ENCODE data around the gene RAC2. TPM values are rescaled to one million over a fixed set of nuclear protein-coding genes. Genes with fewer than 3 reads are reported as not detected.
A peak's percentile ranks its signal among the peaks of the same experiment; 100 is the strongest.
"Not testable (repeated sequence)": the region's sequence is repeated elsewhere in the genome, so short reads cannot be mapped to it uniquely, and the experiment has no call there.

The RAC2 gene
- polyA plus RNA-seq, 2 of the 4 experiments (the other 2 are of a cell fraction) = 0.05 TPM; not detected in 1

GRCh38 chr22:37253126-37253660 lies 9.1 kb upstream of the RAC2 start:
- DNase-seq (ENCODE audit: low read depth in 1 of 2, low spot score in 1 of 2) (no peak), ATAC-seq (no peak), FAIRE-seq (no peak)
- 78% methylated on average over 7 of the region's 7 CpGs for WGBS (ENCODE audit: missing lambda C conversion rate)
- ChIA-PET CTCF (interaction anchor here (0.6 to 1.8 kb wide), 4 partner anchors 8 to 25 kb away, joined by 3 to 5 read pairs (median 3); no protein-coding TSS in a partner anchor), POLR2A (no interaction called here)
- Histone ChIP-seq H3K27ac (no peak overlapping the region; a peak in 1 of 6 replicates), H3K4me3 (no peak overlapping the region), H3K4me1 (peaks cover 29% of the 10 kb centered on the region), H3K9me3 (no peaks in the 10 kb centered on the region), H3K4me2 (no peak overlapping the region)
- no peak for TF ChIP-seq ZFP36 (IDR thresholded peaks at IDR 0.05; ENCODE audit: borderline replicate concordance, partially characterized antibody)
- TF ChIP-seq RARB (CRISPR knock-in tag; IDR thresholded peaks at IDR 0.05) = no peak
- no peak for TF ChIP-seq MYC (IDR thresholded peaks at IDR 0.05; ENCODE audit: borderline replicate concordance, low read length)
- TF ChIP-seq HOXB5 (CRISPR knock-in tag; IDR thresholded peaks at IDR 0.05) = no peak
- no peak for TF ChIP-seq ATOH8 (CRISPR knock-in tag; IDR thresholded peaks at IDR 0.05; ENCODE audit: low read depth)
- TF ChIP-seq CBX8 (IDR thresholded peaks at IDR 0.05) = no peak
- no peak for TF ChIP-seq RFX5 (IDR thresholded peaks at IDR 0.05)

GRCh38 chr22:37251836-37252235 lies 7.8 kb upstream of the RAC2 start:
- not testable (repeated sequence) for H3K27ac ChIP-seq; ATAC-seq; DNase-seq (ENCODE audit: low read depth in 1 of 2, low spot score in 1 of 2); H3K9me3 ChIP-seq; H3K4me2 ChIP-seq; FAIRE-seq; H3K4me3 ChIP-seq
- ChIA-PET CTCF (interaction anchor here (0.7 to 1.8 kb wide), 4 partner anchors 10 to 493 kb away, joined by 3 to 5 read pairs (median 4); no protein-coding TSS in a partner anchor), POLR2A (interaction anchor here (0.7 kb wide), 1 partner anchor 446 kb away, joined by 8 read pairs; no protein-coding TSS in a partner anchor)
- H3K4me1 ChIP-seq = peaks cover 27% of the 10 kb centered on the region
- 88% methylated on average over 8 of the region's 8 CpGs for WGBS (ENCODE audit: missing lambda C conversion rate)

DNA sequence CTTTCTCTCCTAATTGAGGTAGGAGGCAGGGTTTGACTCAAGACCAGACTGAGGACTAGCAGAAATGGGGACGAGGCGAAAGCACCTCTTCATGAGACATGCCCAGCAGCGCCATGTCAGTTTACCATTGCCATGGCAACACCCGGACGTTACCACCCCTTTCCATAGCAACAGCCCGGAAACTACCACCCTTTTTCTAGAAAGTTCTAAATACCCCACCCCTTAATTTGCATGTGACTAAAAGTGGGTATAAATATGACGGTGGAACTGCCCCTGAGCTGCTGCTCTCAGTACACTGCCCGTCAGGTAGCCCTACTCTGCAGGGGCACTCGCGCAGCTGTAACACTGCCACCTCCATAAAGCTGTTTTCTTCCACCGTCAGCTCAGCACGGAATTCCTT lies 5.9 kb upstream of the RAC2 start:
- no peak for TF ChIP-seq FOSB (CRISPR knock-in tag; IDR thresholded peaks at IDR 0.05)
- TF ChIP-seq POLR2A (IDR thresholded peaks at IDR 0.05; ENCODE audit: low read length) = no peak
- TF ChIP-seq RFX5 (IDR thresholded peaks at IDR 0.05) = peak; percentile 73
- no peak for TF ChIP-seq HDAC2 (IDR thresholded peaks at IDR 0.05)
- no peak for TF ChIP-seq EHMT2 (IDR thresholded peaks at IDR 0.05; ENCODE audit: low read depth)
- ChIA-PET POLR2A (no interaction called here), CTCF (interaction anchor here (0.8 to 4.4 kb wide), 3 partner anchors 8 to 11 kb away, joined by 3 to 34 read pairs (median 4); no protein-coding TSS in a partner anchor)
- no peaks in the 10 kb centered on the region for H3K9me3 ChIP-seq
- H3K27ac ChIP-seq = no peak overlapping the region
- H3K4me3 ChIP-seq = no peak overlapping the region
- WGBS (ENCODE audit: missing lambda C conversion rate) = 89% methylated on average over 12 of the region's 12 CpGs
- DNase-seq (ENCODE audit: low read depth in 1 of 2, low spot score in 1 of 2) (no peak), FAIRE-seq (no peak), ATAC-seq (no peak)
- peaks cover 12% of the 10 kb centered on the region; the same call in 2 of the 3 replicates for H3K4me1 ChIP-seq
- no peak overlapping the region for H3K4me2 ChIP-seq

GRCh38 chr22:37248251-37248650 lies 4.2 kb upstream of the RAC2 start:
- 58% methylated on average over 6 of the region's 6 CpGs for WGBS (ENCODE audit: missing lambda C conversion rate)
- Histone ChIP-seq H3K4me1 (no peaks in the 10 kb centered on the region), H3K4me3 (no peak overlapping the region), H3K27ac (no peak overlapping the region), H3K9me3 (no peaks in the 10 kb centered on the region), H3K4me2 (no peak overlapping the region)
- TF ChIP-seq BHLHE40 (IDR thresholded peaks at IDR 0.05; ENCODE audit: low read depth, low read length) (no peak), EHMT2 (IDR thresholded peaks at IDR 0.05; ENCODE audit: low read depth) (no peak), HES2 (IDR thresholded peaks at IDR 0.05) (no peak), CHD2 (IDR thresholded peaks at IDR 0.05; ENCODE audit: low read length, partially characterized antibody) (no peak), FOXS1 (CRISPR knock-in tag; IDR thresholded peaks at IDR 0.05) (no peak), EHF (CRISPR knock-in tag; IDR thresholded peaks at IDR 0.05) (no peak), NPAS2 (CRISPR knock-in tag; IDR thresholded peaks at IDR 0.05; ENCODE audit: borderline replicate concordance) (no peak), MAX (IDR thresholded peaks at IDR 0.05) (no peak), PBX3 (IDR thresholded peaks at IDR 0.05) (no peak)
- TF ChIP-seq, protein P1, sequence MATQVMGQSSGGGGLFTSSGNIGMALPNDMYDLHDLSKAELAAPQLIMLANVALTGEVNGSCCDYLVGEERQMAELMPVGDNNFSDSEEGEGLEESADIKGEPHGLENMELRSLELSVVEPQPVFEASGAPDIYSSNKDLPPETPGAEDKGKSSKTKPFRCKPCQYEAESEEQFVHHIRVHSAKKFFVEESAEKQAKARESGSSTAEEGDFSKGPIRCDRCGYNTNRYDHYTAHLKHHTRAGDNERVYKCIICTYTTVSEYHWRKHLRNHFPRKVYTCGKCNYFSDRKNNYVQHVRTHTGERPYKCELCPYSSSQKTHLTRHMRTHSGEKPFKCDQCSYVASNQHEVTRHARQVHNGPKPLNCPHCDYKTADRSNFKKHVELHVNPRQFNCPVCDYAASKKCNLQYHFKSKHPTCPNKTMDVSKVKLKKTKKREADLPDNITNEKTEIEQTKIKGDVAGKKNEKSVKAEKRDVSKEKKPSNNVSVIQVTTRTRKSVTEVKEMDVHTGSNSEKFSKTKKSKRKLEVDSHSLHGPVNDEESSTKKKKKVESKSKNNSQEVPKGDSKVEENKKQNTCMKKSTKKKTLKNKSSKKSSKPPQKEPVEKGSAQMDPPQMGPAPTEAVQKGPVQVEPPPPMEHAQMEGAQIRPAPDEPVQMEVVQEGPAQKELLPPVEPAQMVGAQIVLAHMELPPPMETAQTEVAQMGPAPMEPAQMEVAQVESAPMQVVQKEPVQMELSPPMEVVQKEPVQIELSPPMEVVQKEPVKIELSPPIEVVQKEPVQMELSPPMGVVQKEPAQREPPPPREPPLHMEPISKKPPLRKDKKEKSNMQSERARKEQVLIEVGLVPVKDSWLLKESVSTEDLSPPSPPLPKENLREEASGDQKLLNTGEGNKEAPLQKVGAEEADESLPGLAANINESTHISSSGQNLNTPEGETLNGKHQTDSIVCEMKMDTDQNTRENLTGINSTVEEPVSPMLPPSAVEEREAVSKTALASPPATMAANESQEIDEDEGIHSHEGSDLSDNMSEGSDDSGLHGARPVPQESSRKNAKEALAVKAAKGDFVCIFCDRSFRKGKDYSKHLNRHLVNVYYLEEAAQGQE (IDR thresholded peaks at IDR 0.05) = no peak
- TF ChIP-seq, protein P2, sequence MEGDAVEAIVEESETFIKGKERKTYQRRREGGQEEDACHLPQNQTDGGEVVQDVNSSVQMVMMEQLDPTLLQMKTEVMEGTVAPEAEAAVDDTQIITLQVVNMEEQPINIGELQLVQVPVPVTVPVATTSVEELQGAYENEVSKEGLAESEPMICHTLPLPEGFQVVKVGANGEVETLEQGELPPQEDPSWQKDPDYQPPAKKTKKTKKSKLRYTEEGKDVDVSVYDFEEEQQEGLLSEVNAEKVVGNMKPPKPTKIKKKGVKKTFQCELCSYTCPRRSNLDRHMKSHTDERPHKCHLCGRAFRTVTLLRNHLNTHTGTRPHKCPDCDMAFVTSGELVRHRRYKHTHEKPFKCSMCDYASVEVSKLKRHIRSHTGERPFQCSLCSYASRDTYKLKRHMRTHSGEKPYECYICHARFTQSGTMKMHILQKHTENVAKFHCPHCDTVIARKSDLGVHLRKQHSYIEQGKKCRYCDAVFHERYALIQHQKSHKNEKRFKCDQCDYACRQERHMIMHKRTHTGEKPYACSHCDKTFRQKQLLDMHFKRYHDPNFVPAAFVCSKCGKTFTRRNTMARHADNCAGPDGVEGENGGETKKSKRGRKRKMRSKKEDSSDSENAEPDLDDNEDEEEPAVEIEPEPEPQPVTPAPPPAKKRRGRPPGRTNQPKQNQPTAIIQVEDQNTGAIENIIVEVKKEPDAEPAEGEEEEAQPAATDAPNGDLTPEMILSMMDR (IDR thresholded peaks at IDR 0.05) = no peak
- ChIA-PET POLR2A (no interaction called here), CTCF (interaction anchor here (1.3 to 4.4 kb wide), 2 partner anchors 12 to 81 kb away, joined by 3 to 34 read pairs; no protein-coding TSS in a partner anchor)
- DNase-seq (ENCODE audit: low read depth in 1 of 2, low spot score in 1 of 2) = no peak
- no peak for FAIRE-seq
- no peak for ATAC-seq
